KMS-11 (cell line): Measurements from ENCODE around the gene DBN1.
A peak's percentile ranks its signal among the peaks of the same experiment; 100 is the strongest.

Source experiments
- H2AFZ ChIP-seq: fragments of 200-600 bp; sonication (generic); 2 replicates; pipeline ENCODE4 v1.6.1; 2016; ENCODE audit warnings: antibody characterized with exemption, mixed run types, low read depth
- H3K27ac ChIP-seq: fragments of 200-600 bp; sonication (generic); 2 replicates; pipeline ENCODE4 v1.6.1; 2016; ENCODE audit warnings: mild to moderate bottlenecking, mixed run types
- H3K27me3 ChIP-seq: fragments of 200-600 bp; sonication (generic); 2 replicates; pipeline ENCODE4 v1.6.1; 2017; ENCODE audit warnings: mild to moderate bottlenecking, low read depth, mixed run types, moderate library complexity; ENCODE audit not compliant: insufficient read depth
- H3K36me3 ChIP-seq: fragments of 200-600 bp; sonication (generic); 2 replicates; pipeline ENCODE4 v1.6.1; 2017; ENCODE audit warnings: mild to moderate bottlenecking, mixed run types; ENCODE audit not compliant: insufficient read depth
- H3K4me1 ChIP-seq: fragments of 200-600 bp; sonication (generic); 2 replicates; pipeline ENCODE4 v1.6.1; 2016; ENCODE audit warnings: mild to moderate bottlenecking, low read depth, mixed run types; ENCODE audit not compliant: poor library complexity, severe bottlenecking
- H3K4me2 ChIP-seq: fragments of 200-600 bp; sonication (generic); 2 replicates; pipeline ENCODE4 v1.7.0; 2016; ENCODE audit warnings: mild to moderate bottlenecking, mixed run types
- H3K4me3 ChIP-seq: fragments of 200-600 bp; sonication (generic); IDR thresholded peaks from 2 replicates; pipeline ENCODE4 v1.6.1; 2017; ENCODE audit warnings: low read depth, low read length, mixed read lengths; ENCODE audit not compliant: insufficient read depth
- H3K79me2 ChIP-seq: fragments of 200-600 bp; sonication (generic); 2 replicates; pipeline ENCODE4 v1.6.1; 2016; ENCODE audit warnings: low read depth, mixed run types; ENCODE audit not compliant: insufficient read depth
- H3K9ac ChIP-seq: fragments of 200-600 bp; sonication (generic); 2 replicates; pipeline ENCODE4 v1.6.1; 2016; ENCODE audit warnings: mild to moderate bottlenecking, mixed run types
- H4K20me1 ChIP-seq: fragments of 200-600 bp; sonication (generic); 2 replicates; pipeline ENCODE4 v1.6.1; 2016; ENCODE audit warnings: mild to moderate bottlenecking, mixed run types; ENCODE audit not compliant: insufficient read depth
- CTCF ChIP-seq: fragments of 200-600 bp; sonication (generic); conservative IDR thresholded peaks from 2 replicates; pipeline ENCODE4 v1.6.1; 2017; ENCODE audit warnings: low read depth, mild to moderate bottlenecking, antibody characterized with exemption, low read length, moderate library complexity, mixed read lengths

DBN1 gene

GRCh38 chr5:177507596-177508220 is 34.3 kb upstream of the DBN1 start:
- no peak for TF ChIP-seq CTCF
- Histone ChIP-seq H3K79me2 (no peaks in the 10 kb centered on the region), H4K20me1 (no peaks in the 10 kb centered on the region), H3K4me2 (no peak overlapping the region), H3K4me3 (no peak overlapping the region), H3K27me3 (no peaks in the 10 kb centered on the region), H3K27ac (no peak overlapping the region), H3K9ac (no peak overlapping the region), H3K36me3 (no peaks in the 10 kb centered on the region), H2AFZ (no peak overlapping the region), H3K4me1 (no peaks in the 10 kb centered on the region)

- Histone ChIP-seq H3K79me2 (no peaks in the 10 kb centered on the region), H4K20me1 (no peaks in the 10 kb centered on the region), H2AFZ (no peak overlapping the region), H3K36me3 (no peaks in the 10 kb centered on the region), H3K27me3 (no peaks in the 10 kb centered on the region), H3K9ac (no peak overlapping the region), H3K4me1 (no peaks in the 10 kb centered on the region), H3K4me3 (no peak overlapping the region), H3K4me2 (no peak overlapping the region), H3K27ac (no peak overlapping the region)
- TF ChIP-seq CTCF = 0 out of 2 replicates have a peak, but pooled peaks have one; percentile 14
Measured at GRCh38 chr5:177507165-177507564, 33.7 kb upstream of the DBN1 start.

GRCh38 chr5:177505075-177505474 is 31.6 kb upstream of the DBN1 start:
- Histone ChIP-seq H3K4me3 (no peak overlapping the region), H3K9ac (no peak overlapping the region), H3K79me2 (no peaks in the 10 kb centered on the region), H3K4me1 (no peaks in the 10 kb centered on the region), H3K27ac (no peak overlapping the region), H3K36me3 (no peaks in the 10 kb centered on the region), H3K4me2 (no peak overlapping the region), H3K27me3 (no peaks in the 10 kb centered on the region), H4K20me1 (no peaks in the 10 kb centered on the region), H2AFZ (no peak overlapping the region)
- TF ChIP-seq CTCF = no peak

- Histone ChIP-seq H3K4me1 (no peaks in the 10 kb centered on the region), H3K79me2 (no peaks in the 10 kb centered on the region), H3K4me3 (no peak overlapping the region), H3K4me2 (no peak overlapping the region), H3K27me3 (no peaks in the 10 kb centered on the region), H2AFZ (no peak overlapping the region), H3K9ac (no peak overlapping the region), H3K27ac (no peak overlapping the region), H4K20me1 (no peaks in the 10 kb centered on the region), H3K36me3 (no peaks in the 10 kb centered on the region)
- TF ChIP-seq CTCF = no peak
Measured at GRCh38 chr5:177504086-177505056, 30.9 kb upstream of the DBN1 start.
